GM15510 (cell line): ENCODE measurements around the gene GAL.

Experiments
- POLR2A ChIP-seq: IDR thresholded peaks from 3 replicates; pipeline ENCODE4 v1.6.1; 2011; ENCODE audit warnings: borderline replicate concordance; ENCODE audit not compliant: insufficient read length; ENCODE audit errors: extremely low read depth

The GAL gene

GRCh38 chr11:68714060-68714856 lies 29.9 kb downstream of the GAL start:
- no peak for TF ChIP-seq POLR2A

- TF ChIP-seq POLR2A: no peak
Measured at GRCh38 chr11:68715456-68716122, 31.2 kb downstream of the GAL start.

- TF ChIP-seq POLR2A: no peak
Measured at GRCh38 chr11:68721075-68721474, 36.7 kb downstream of the GAL start.

- no peak for TF ChIP-seq POLR2A
Measured at GRCh38 chr11:68722143-68722542, 37.8 kb downstream of the GAL start.

GRCh38 chr11:68724293-68724692 lies 39.9 kb downstream of the GAL start:
- TF ChIP-seq POLR2A: no peak

GRCh38 chr11:68727783-68728182 lies 43.4 kb downstream of the GAL start:
- TF ChIP-seq POLR2A: no peak

GRCh38 chr11:68734111-68734510 lies 49.8 kb downstream of the GAL start:
- TF ChIP-seq POLR2A: no peak

- TF ChIP-seq POLR2A: no peak
Measured at GRCh38 chr11:68735125-68735524, 50.8 kb downstream of the GAL start.

- no peak for TF ChIP-seq POLR2A
Measured at GRCh38 chr11:68735646-68736045, 51.3 kb downstream of the GAL start.
